ENCODE measurements around the gene OSBPL6. TPM values are rescaled to one million over a fixed set of nuclear protein-coding genes. Genes with fewer than 3 reads are reported as not detected.

OSBPL6 gene
- total and polyA plus RNA-seq, 9 of the 15 experiments (the other 6 are each of a cell fraction or from before 2014, with no cell fraction given) = 3.4 to 12.7 (median 9.3) TPM

- 0 out of 4 replicates have a peak, but pooled peaks of 1 of the 2 experiments have one; percentile 45 for TF ChIP-seq ZNF318 (IDR thresholded peaks at IDR 0.05; ENCODE audit: borderline replicate concordance in 1 of 2, low read depth in 1 of 2)
- TF ChIP-seq RNF2 (IDR thresholded peaks at IDR 0.05) = peak; percentile 87
- peak; percentile 77 for TF ChIP-seq ZNF511 (CRISPR knock-in tag; IDR thresholded peaks at IDR 0.05)
- TF ChIP-seq ILK (tag; IDR thresholded peaks at IDR 0.05; ENCODE audit: borderline replicate concordance, low read depth) = no peak
- TF ChIP-seq KAT8 (IDR thresholded peaks at IDR 0.05; ENCODE audit: low read depth) = no peak
- no peak for TF ChIP-seq HMGN3 (IDR thresholded peaks at IDR 0.05; ENCODE audit: borderline replicate concordance, extremely low read depth, insufficient read length, low read depth, low read length)
- peak; percentile 99 for TF ChIP-seq CEBPB (tag; IDR thresholded peaks at IDR 0.05)
- peak; percentile 68 for TF ChIP-seq ARID4B (CRISPR knock-in tag; IDR thresholded peaks at IDR 0.05)
- peak; percentile 71 for TF ChIP-seq MECOM (CRISPR knock-in tag; IDR thresholded peaks at IDR 0.05)
- peak; percentile 62 for TF ChIP-seq POLR2A (conservative IDR thresholded peaks at IDR 0.05)
- TF ChIP-seq IRF1 (CRISPR knock-in tag; IDR thresholded peaks at IDR 0.05; ENCODE audit: borderline replicate concordance) = no peak
- peak; percentile 6; the same call in 1 of the 2 replicates for TF ChIP-seq FOXP1 (CRISPR knock-in tag; IDR thresholded peaks at IDR 0.05)
Observed at GRCh38 chr2:178414266-178415247, 220.2 kb downstream of the OSBPL6 start (continued).
